Endothelial cell of umbilical vein (primary cell): ENCODE data around the gene CASP5. TPM values are rescaled to one million over a fixed set of nuclear protein-coding genes. Genes with fewer than 3 reads are reported as not detected.

Experiments used
- BruUV-seq: library from RNA; stranded (reverse); fragments of 400-500 nt; replicated peaks from 2 replicates; lab custom pipeline; 2021; lab: Mats Ljungman, UMichigan
- CTCF ChIA-PET: fragments of 300-600, 350-600 bp; sonication (Branson Sonifier 250); formaldehyde crosslinking; loops from one replicate; lab custom pipeline; 2021; ENCODE audit warnings: antibody characterized with exemption, inconsistent platforms; lab: Charles Lee
- POLR2A ChIA-PET: fragments of 300-600, 350-600 bp; sonication (Branson Sonifier 250); formaldehyde crosslinking; loops from one replicate; lab custom pipeline; 2021; ENCODE audit warnings: antibody characterized with exemption, inconsistent platforms; lab: Charles Lee
- DNase-seq: peaks from one replicate; pipeline ENCODE4 v3.0.0-alpha.2; 2011; ENCODE audit warnings: low read depth, low spot score
- FAIRE-seq: peaks from 2 replicates; lab custom pipeline; 2011; peaks lifted over from hg19 to GRCh38; lab: Jason Lieb, UNC
- H2AFZ ChIP-seq: 2 replicates; pipeline ENCODE4 v1.6.0; 2012; ENCODE audit warnings: low read depth, low read length, control low read depth, inconsistent platforms
- H3K27ac ChIP-seq: 2 replicates; pipeline ENCODE4 v1.5.1; 2011; ENCODE audit warnings: low read depth, mild to moderate bottlenecking, control low read depth, low read length, moderate library complexity; ENCODE audit not compliant: insufficient read depth
- H3K27me3 ChIP-seq, 2 experiments: 2 replicates each; pipeline versions ENCODE4 v1.6.0 to v1.6.1; 2011; ENCODE audit warnings: low read length in 2 of 2, mixed read lengths in 1 of 2; ENCODE audit not compliant: control insufficient read depth in 2 of 2, insufficient read depth in 2 of 2
- H3K36me3 ChIP-seq, 2 experiments: 2 replicates in 1 of 2; 3 replicates in 1 of 2; pipeline ENCODE4 v1.5.1; 2011; ENCODE audit warnings: low read length in 2 of 2, mild to moderate bottlenecking in 1 of 2, moderate library complexity in 1 of 2; ENCODE audit not compliant: control insufficient read depth in 2 of 2, insufficient read depth in 2 of 2; ENCODE audit errors: extremely low read depth in 1 of 2
- H3K4me1 ChIP-seq: 3 replicates; pipeline ENCODE4 v1.5.1; 2011; ENCODE audit warnings: mild to moderate bottlenecking, low read length; ENCODE audit not compliant: control insufficient read depth, insufficient read depth; ENCODE audit errors: extremely low read depth
- H3K4me2 ChIP-seq: 2 replicates; pipeline ENCODE4 v1.6.1; 2011; ENCODE audit warnings: low read length, control low read depth, mixed read lengths; ENCODE audit not compliant: insufficient read depth
- H3K4me3 ChIP-seq, 3 experiments: fragments of 200-600 bp in 1 of 3; sonication (generic), shearing (Covaris generic) in 1 of 3; replicated peaks in 1 of 3; 2 replicates each; pipeline ENCODE4 v1.5.1; 2011 to 2016; ENCODE audit warnings: control low read depth in 3 of 3, low read length in 3 of 3, mild to moderate bottlenecking in 2 of 3, inconsistent platforms in 1 of 3, low read depth in 1 of 3, moderate library complexity in 1 of 3; ENCODE audit not compliant: insufficient read depth in 1 of 3
- H3K79me2 ChIP-seq: 2 replicates; pipeline ENCODE4 v1.6.0; 2012; ENCODE audit warnings: low read length, inconsistent platforms; ENCODE audit not compliant: control insufficient read depth, insufficient read depth
- H3K9ac ChIP-seq: replicated peaks from 2 replicates; pipeline ENCODE3; 2011; ENCODE audit warnings: low read length, control low read depth; ENCODE audit not compliant: insufficient read depth; ENCODE audit errors: extremely low read depth
- H3K9me1 ChIP-seq: replicated peaks from 3 replicates; pipeline ENCODE4 v1.6.0; 2011; ENCODE audit warnings: mild to moderate bottlenecking, low read length; ENCODE audit not compliant: control insufficient read depth, insufficient read depth; ENCODE audit errors: extremely low read depth
- H3K9me3 ChIP-seq: replicated peaks from 2 replicates; pipeline ENCODE4 v1.5.1; 2012; ENCODE audit warnings: low read length, inconsistent platforms; ENCODE audit not compliant: control insufficient read depth, insufficient read depth
- H4K20me1 ChIP-seq: replicated peaks from 2 replicates; pipeline ENCODE3; 2011; ENCODE audit warnings: mild to moderate bottlenecking, low read length; ENCODE audit not compliant: control insufficient read depth, insufficient read depth; ENCODE audit errors: extremely low read depth
- EZH2 ChIP-seq: IDR thresholded peaks from 2 replicates; pipeline ENCODE4 v1.6.1; 2012; ENCODE audit warnings: borderline replicate concordance, low read depth, mild to moderate bottlenecking, moderate library complexity, low read length, inconsistent platforms; ENCODE audit not compliant: severe bottlenecking
- FOS ChIP-seq: IDR thresholded peaks from 2 replicates; pipeline ENCODE4 v1.6.1; 2011; ENCODE audit warnings: mild to moderate bottlenecking, low read length, moderate library complexity, borderline replicate concordance; ENCODE audit not compliant: insufficient read depth
- GATA2 ChIP-seq: IDR thresholded peaks from 2 replicates; pipeline ENCODE4 v1.7.0; 2011; ENCODE audit warnings: low read depth, mild to moderate bottlenecking, moderate library complexity, mixed read lengths, low read length; ENCODE audit not compliant: insufficient read length, insufficient read depth
- JUN ChIP-seq: IDR thresholded peaks from 2 replicates; pipeline ENCODE4 v1.6.1; 2011; ENCODE audit warnings: borderline replicate concordance, low read depth; ENCODE audit not compliant: insufficient read length, insufficient read depth
- MYC ChIP-seq: IDR thresholded peaks from one replicate; pipeline ENCODE4 v1.6.1; 2011; ENCODE audit warnings: mild to moderate bottlenecking, low read depth, low read length
- POLR2A ChIP-seq: IDR thresholded peaks from 2 replicates; pipeline ENCODE4 v1.6.1; 2012; ENCODE audit warnings: low read depth, mild to moderate bottlenecking, control low read depth, low read length
- POLR2AphosphoS5 ChIP-seq: IDR thresholded peaks from 2 replicates; pipeline ENCODE4 v1.6.1; 2012; ENCODE audit warnings: low read depth, mild to moderate bottlenecking, control low read depth, low read length, moderate library complexity; ENCODE audit not compliant: insufficient read depth
- dilution Hi-C: fragments of 300-500 bp; cut with MboI; formaldehyde crosslinking; loops from one replicate; pipeline ENCODE4 v1.15.0; 2019; ENCODE audit warnings: low sequenced_read_pairs; ENCODE audit not compliant: extremely low pct_ligation_motif_present
- intact Hi-C: fragments of 100-400 bp; cut with micrococcal nuclease; formaldehyde crosslinking; loops from one replicate; pipeline ENCODE4 v1.10.0; 2022
- polyA plus RNA-seq, 4 experiments: library from polyadenylated mRNA; depleted of rRNA in 3 of 4; stranded (reverse) in 3 of 4; unstranded in 1 of 4; fragments of >200 nt; gene quantifications; 2 replicates each; pipeline versions ENCODE4 v1.2.1 to v1.2.3, GENCODE V29; 2011 to 2012; ENCODE audit warnings: missing spikeins in 1 of 4
- total RNA-seq: library from RNA; stranded (reverse); gene quantifications from 2 replicates; pipeline ENCODE4 v1.2.3, GENCODE V29; 2021
- TF ChIP-seq, protein P1 (sequence below), 2 donors: IDR thresholded peaks; 1 replicate in 1 of 2; 2 replicates in 1 of 2; pipeline ENCODE4 v1.5.1; 2011; ENCODE audit warnings: low read length in 2 of 2, mild to moderate bottlenecking in 2 of 2, moderate library complexity in 2 of 2, control low read depth in 1 of 2, inconsistent platforms in 1 of 2, low read depth in 1 of 2; ENCODE audit not compliant: insufficient read depth in 1 of 2; ENCODE audit errors: extremely low read depth in 1 of 2
- TF ChIP-seq, protein P2 (sequence below): IDR thresholded peaks from 2 replicates; pipeline ENCODE4 v1.6.1; 2011; ENCODE audit not compliant: insufficient read depth, insufficient read length

The CASP5 gene
- total and polyA plus RNA-seq, 2 donors (not counting 3 experiments of a cell fraction or from before 2014, with no cell fraction given), result not detected

DNA sequence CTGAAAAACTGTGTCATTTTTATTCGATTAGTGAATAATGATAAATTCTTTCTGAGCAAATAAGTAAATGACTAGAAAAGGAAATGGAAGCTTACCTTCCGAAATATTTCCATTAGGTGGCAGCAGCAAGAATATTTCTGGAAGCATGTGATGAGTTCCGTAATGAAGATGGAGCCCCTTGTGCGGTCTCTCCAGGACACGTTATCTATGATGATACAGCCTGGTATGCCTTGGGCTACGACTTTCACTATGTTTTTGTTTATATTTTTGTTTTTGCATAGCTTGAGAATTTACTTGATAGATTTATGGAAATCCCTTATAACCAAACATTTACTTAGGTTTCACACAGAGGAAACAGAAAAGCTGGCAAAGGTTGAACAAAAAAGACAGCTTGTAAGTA, 25.7 kb downstream of the CASP5 start:
- POLR2A ChIA-PET, result no interaction called here
- no peak overlapping the region for H3K4me2 ChIP-seq
- peaks cover 3% of the 10 kb centered on the region for H3K4me1 ChIP-seq
- no peaks in the 10 kb centered on the region for H4K20me1 ChIP-seq
- no peaks in the 10 kb centered on the region for H3K9me3 ChIP-seq
- dilution Hi-C loops, result no loop called here
- H3K9me1 ChIP-seq, result no peaks in the 10 kb centered on the region
- FAIRE-seq (no peak), DNase-seq (peak; percentile 1)
- no peak overlapping the region for H3K27ac ChIP-seq
- CTCF ChIA-PET, result interaction anchor here (1.0 to 1.7 kb wide), 4 partner anchors 9 to 866 kb away, joined by 3 to 5 read pairs (median 4); no protein-coding TSS in a partner anchor
- H2AFZ ChIP-seq, result no peak overlapping the region
- no peaks in the 10 kb centered on the region for H3K79me2 ChIP-seq
- intact Hi-C loops, result no loop called here
- H3K9ac ChIP-seq, result no peak overlapping the region
- H3K4me3 ChIP-seq, result no peak overlapping the region
- BruUV-seq, result no TSS peak
- no peaks in the 10 kb centered on the region for H3K36me3 ChIP-seq
- no peaks in the 10 kb centered on the region for H3K27me3 ChIP-seq
- no peak for TF ChIP-seq MYC
- no peak for TF ChIP-seq FOS
- TF ChIP-seq, protein P1, sequence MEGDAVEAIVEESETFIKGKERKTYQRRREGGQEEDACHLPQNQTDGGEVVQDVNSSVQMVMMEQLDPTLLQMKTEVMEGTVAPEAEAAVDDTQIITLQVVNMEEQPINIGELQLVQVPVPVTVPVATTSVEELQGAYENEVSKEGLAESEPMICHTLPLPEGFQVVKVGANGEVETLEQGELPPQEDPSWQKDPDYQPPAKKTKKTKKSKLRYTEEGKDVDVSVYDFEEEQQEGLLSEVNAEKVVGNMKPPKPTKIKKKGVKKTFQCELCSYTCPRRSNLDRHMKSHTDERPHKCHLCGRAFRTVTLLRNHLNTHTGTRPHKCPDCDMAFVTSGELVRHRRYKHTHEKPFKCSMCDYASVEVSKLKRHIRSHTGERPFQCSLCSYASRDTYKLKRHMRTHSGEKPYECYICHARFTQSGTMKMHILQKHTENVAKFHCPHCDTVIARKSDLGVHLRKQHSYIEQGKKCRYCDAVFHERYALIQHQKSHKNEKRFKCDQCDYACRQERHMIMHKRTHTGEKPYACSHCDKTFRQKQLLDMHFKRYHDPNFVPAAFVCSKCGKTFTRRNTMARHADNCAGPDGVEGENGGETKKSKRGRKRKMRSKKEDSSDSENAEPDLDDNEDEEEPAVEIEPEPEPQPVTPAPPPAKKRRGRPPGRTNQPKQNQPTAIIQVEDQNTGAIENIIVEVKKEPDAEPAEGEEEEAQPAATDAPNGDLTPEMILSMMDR (IDR thresholded peaks at IDR 0.05; ENCODE audit: extremely low read depth in 1 of 2, insufficient read depth in 1 of 2, low read depth in 1 of 2, low read length in 2 of 2), result no peak
- TF ChIP-seq EZH2, result no peak
- TF ChIP-seq POLR2AphosphoS5, result no peak
- no peak for TF ChIP-seq JUN
- no peak for TF ChIP-seq POLR2A
- no peak for TF ChIP-seq GATA2
- TF ChIP-seq, protein P2, sequence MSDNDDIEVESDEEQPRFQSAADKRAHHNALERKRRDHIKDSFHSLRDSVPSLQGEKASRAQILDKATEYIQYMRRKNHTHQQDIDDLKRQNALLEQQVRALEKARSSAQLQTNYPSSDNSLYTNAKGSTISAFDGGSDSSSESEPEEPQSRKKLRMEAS, result no peak
